PFSK-1 (cell line): ENCODE results near the gene FMC1.

Experiments
- FOXP2 ChIP-seq: optimal IDR thresholded peaks from 2 replicates; pipeline ENCODE3; 2011; ENCODE audit warnings: borderline replicate concordance, control low read depth, inconsistent platforms; ENCODE audit not compliant: insufficient read depth; ENCODE audit errors: extremely low read length, extremely low read depth
- POLR2AphosphoS5 ChIP-seq: IDR thresholded peaks from 2 replicates; pipeline ENCODE4 v1.6.1; 2012; ENCODE audit warnings: low read depth, mild to moderate bottlenecking, control low read depth, low read length, moderate library complexity
- REST ChIP-seq, 2 experiments: IDR thresholded peaks; 2 replicates each; pipeline versions ENCODE4 v1.6.1 to v1.8.0; 2011 to 2012; ENCODE audit warnings: low read depth in 2 of 2, low read length in 2 of 2, control low read depth in 1 of 2, inconsistent platforms in 1 of 2, mild to moderate bottlenecking in 1 of 2, moderate library complexity in 1 of 2; ENCODE audit not compliant: insufficient read depth in 1 of 2
- SIN3A ChIP-seq: IDR thresholded peaks from 2 replicates; pipeline ENCODE4 v1.6.1; 2012; ENCODE audit warnings: mild to moderate bottlenecking, low read length, moderate library complexity, borderline replicate concordance; ENCODE audit not compliant: insufficient read depth
- TAF1 ChIP-seq: IDR thresholded peaks from 2 replicates; pipeline ENCODE4 v1.6.1; 2012; ENCODE audit warnings: low read length, control low read depth, borderline replicate concordance; ENCODE audit not compliant: insufficient read depth

The FMC1 gene

GRCh38 chr7:139334399-139335150 is 6.6 kb upstream of the FMC1 start:
- no peak for TF ChIP-seq POLR2AphosphoS5
- no peak for TF ChIP-seq FOXP2
- no peak for TF ChIP-seq REST (IDR thresholded peaks at IDR 0.05; ENCODE audit: insufficient read depth in 1 of 2, low read depth in 2 of 2, low read length in 2 of 2)
- no peak for TF ChIP-seq TAF1
- no peak for TF ChIP-seq SIN3A

GRCh38 chr7:139339025-139339424 is 2.1 kb upstream of the FMC1 start:
- TF ChIP-seq POLR2AphosphoS5 (no peak), SIN3A (no peak), REST (IDR thresholded peaks at IDR 0.05; ENCODE audit: insufficient read depth in 1 of 2, low read depth in 2 of 2, low read length in 2 of 2) (no peak), TAF1 (no peak), FOXP2 (no peak)

GRCh38 chr7:139339698-139340036 is 1.5 kb upstream of the FMC1 start:
- TF ChIP-seq POLR2AphosphoS5, result no peak
- no peak for TF ChIP-seq TAF1
- no peak for TF ChIP-seq FOXP2
- no peak for TF ChIP-seq REST (IDR thresholded peaks at IDR 0.05; ENCODE audit: insufficient read depth in 1 of 2, low read depth in 2 of 2, low read length in 2 of 2)
- TF ChIP-seq SIN3A, result no peak

- no peak for TF ChIP-seq SIN3A
- 0 out of 4 replicates have a peak, but pooled peaks of 1 of the 2 experiments have one; percentile 20 for TF ChIP-seq REST (IDR thresholded peaks at IDR 0.05; ENCODE audit: insufficient read depth in 1 of 2, low read depth in 2 of 2, low read length in 2 of 2)
- TF ChIP-seq TAF1, result peak; percentile 55; the same call in 1 of the 2 replicates
- TF ChIP-seq POLR2AphosphoS5, result no peak; the same call in 1 of the 2 replicates
- TF ChIP-seq FOXP2, result no peak
Observed at GRCh38 chr7:139340037-139340807, 915 bp upstream of the FMC1 start.
